Prostate gland (tissue), 2 donors: ENCODE data around the gene COX19. TPM values are rescaled to one million over a fixed set of nuclear protein-coding genes. Genes with fewer than 3 reads are reported as not detected.

Experiments
- DNase-seq: peaks from one replicate; pipeline ENCODE4 v3.0.0-alpha.2; 2019; ENCODE audit warnings: low spot score
- H3K27ac ChIP-seq, 2 donors: fragments of 200-600 bp; sonication (generic); 2 replicates each; pipeline ENCODE4 v1.5.1; 2017 to 2019
- H3K27me3 ChIP-seq: fragments of 200-600 bp; sonication (generic); replicated peaks from 2 replicates; pipeline ENCODE4 v1.5.1; 2019; ENCODE audit not compliant: insufficient read depth
- H3K36me3 ChIP-seq, 2 donors: fragments of 200-600 bp; sonication (generic); 1 replicate in 1 of 2; 2 replicates in 1 of 2; pipeline versions ENCODE4 v1.5.1 to v1.8.1; 2017 to 2019
- H3K4me1 ChIP-seq: fragments of 200-600 bp; sonication (generic); replicated peaks from 2 replicates; pipeline ENCODE4 v1.5.1; 2019
- H3K4me3 ChIP-seq, 2 donors: fragments of 200-600 bp; sonication (generic); 2 replicates each; pipeline ENCODE4 v1.5.1; 2017 to 2019
- H3K9me3 ChIP-seq: fragments of 200-600 bp; sonication (generic); 2 replicates; pipeline ENCODE4 v1.5.1; 2017
- POLR2A ChIP-seq: fragments of 450-650 bp; IDR thresholded peaks from one replicate; pipeline ENCODE4 v1.6.1; 2016; ENCODE audit warnings: antibody characterized with exemption, mild to moderate bottlenecking
- POLR2AphosphoS5 ChIP-seq: sonication (generic); formaldehyde crosslinking; IDR thresholded peaks from one replicate; pipeline ENCODE4 v1.6.1; 2017; ENCODE audit warnings: antibody characterized with exemption
- WGBS: methylation state at CpG from one replicate; pipeline ENCODE4 v1.1.5; 2018; 5-methylcytosine and 5-hydroxymethylcytosine counted together
- intact Hi-C: fragments of 100-400 bp; cut with DNase I; formaldehyde crosslinking; loops from one replicate; pipeline ENCODE4 v1.14.2; 2022
- total RNA-seq, 2 donors: library from RNA; depleted of rRNA; stranded (reverse); fragments of >200 nt; gene quantifications; one replicate each; pipeline ENCODE4 v1.1.0, GENCODE V29; 2016
- TF ChIP-seq, protein P1 (sequence below), 4 experiments: fragments of 200-600 bp in 2 of 4; fragments of 450-650 bp in 2 of 4; sonication (generic) in 2 of 4; IDR thresholded peaks; 1 replicate in 3 of 4; 2 replicates in 1 of 4; pipeline ENCODE4 v1.5.1; 2016 to 2019; ENCODE audit warnings: antibody characterized with exemption in 4 of 4, mild to moderate bottlenecking in 2 of 4, moderate library complexity in 2 of 4

Gene COX19
- total RNA-seq, 2 donors from 2014 or later: 11.3 to 17.0 TPM

DNA sequence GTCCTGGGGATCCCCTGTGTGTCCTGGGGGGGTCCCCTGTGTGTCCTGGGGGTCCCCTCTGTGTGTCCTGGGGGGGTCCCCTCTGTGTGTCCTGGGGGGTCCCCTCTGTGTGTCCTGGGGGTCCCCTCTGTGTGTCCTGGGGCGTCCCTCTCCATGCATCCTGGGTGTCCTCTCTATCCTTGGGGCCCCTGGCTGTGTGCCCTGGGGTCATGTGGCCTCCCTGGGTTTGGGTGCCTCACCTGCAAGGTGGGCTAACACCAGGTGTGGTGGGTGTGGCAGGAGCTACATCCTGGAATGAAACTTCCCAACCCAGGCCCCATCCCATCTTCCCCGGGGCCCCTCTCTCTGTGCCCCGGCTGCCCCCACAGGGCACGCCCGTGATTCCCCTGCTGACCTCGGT is 12.6 kb upstream of the COX19 start:
- Histone ChIP-seq H3K9me3 (no peaks in the 10 kb centered on the region), H3K4me3 (no peak overlapping the region), H3K36me3 (no peaks in the 10 kb centered on the region), H3K4me1 (no peaks in the 10 kb centered on the region), H3K27me3 (no peaks in the 10 kb centered on the region), H3K27ac (no peak overlapping the region)
- no peak for DNase-seq
- WGBS: 64% methylated on average over 6 of the region's 6 CpGs
- intact Hi-C loops: no loop called here
- no peak for TF ChIP-seq POLR2AphosphoS5

- no peak overlapping the region for H3K4me3 ChIP-seq
- no peaks in the 10 kb centered on the region for H3K36me3 ChIP-seq
- 83% methylated on average over 56 of the region's 56 CpGs for WGBS
- H3K9me3 ChIP-seq: no peaks in the 10 kb centered on the region
- H3K4me1 ChIP-seq: peaks cover 7% of the 10 kb centered on the region
- TF ChIP-seq, protein P1, sequence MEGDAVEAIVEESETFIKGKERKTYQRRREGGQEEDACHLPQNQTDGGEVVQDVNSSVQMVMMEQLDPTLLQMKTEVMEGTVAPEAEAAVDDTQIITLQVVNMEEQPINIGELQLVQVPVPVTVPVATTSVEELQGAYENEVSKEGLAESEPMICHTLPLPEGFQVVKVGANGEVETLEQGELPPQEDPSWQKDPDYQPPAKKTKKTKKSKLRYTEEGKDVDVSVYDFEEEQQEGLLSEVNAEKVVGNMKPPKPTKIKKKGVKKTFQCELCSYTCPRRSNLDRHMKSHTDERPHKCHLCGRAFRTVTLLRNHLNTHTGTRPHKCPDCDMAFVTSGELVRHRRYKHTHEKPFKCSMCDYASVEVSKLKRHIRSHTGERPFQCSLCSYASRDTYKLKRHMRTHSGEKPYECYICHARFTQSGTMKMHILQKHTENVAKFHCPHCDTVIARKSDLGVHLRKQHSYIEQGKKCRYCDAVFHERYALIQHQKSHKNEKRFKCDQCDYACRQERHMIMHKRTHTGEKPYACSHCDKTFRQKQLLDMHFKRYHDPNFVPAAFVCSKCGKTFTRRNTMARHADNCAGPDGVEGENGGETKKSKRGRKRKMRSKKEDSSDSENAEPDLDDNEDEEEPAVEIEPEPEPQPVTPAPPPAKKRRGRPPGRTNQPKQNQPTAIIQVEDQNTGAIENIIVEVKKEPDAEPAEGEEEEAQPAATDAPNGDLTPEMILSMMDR (IDR thresholded peaks at IDR 0.05): no peak
- no peak for TF ChIP-seq POLR2A
- TF ChIP-seq POLR2AphosphoS5: no peak
- no peak for DNase-seq
- intact Hi-C loops: no loop called here
- H3K27ac ChIP-seq: no peak overlapping the region
- H3K27me3 ChIP-seq: no peaks in the 10 kb centered on the region
Observed at GRCh38 chr7:986766-987751, 11.7 kb upstream of the COX19 start.

DNA sequence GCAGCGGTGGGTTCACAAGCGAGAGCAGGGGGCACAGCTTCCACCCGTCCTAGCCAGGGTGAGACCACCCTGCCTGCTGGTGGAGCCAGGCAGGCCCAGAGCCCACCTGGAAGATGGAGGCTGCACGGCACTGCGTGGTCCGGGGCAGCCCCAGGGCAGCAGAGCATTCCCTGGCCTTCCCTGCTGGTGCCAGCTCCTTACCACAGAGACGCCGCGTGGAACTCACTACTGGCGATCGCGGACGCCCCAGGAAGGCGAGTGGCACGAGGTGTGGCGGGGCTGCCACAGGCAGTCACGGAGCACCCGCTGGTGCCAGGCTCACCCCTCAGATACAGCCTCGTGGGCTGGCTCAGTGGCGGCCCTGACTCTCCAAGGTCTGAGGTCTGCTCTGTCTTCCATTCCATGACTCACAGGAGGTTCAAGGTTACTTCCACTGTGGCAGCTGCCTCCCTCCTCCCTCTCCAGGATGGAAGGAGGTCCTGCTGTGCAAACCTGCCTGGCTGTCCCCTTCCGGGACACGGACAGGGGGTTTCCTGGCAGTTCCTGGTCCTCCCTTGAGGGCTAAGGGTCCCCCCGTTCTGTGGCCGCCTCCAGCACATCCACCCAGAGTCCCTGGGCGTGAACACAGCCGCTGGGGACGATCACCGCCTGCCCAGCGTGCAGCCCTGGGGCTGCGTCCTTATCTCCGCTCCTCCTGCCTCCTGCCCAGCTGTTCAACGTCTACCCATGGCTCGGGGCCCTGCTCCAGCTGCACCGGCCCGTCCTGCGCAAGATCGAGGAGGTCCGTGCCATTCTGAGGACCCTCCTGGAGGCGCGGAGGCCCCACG is 10.8 kb upstream of the COX19 start:
- no peak overlapping the region for H3K27ac ChIP-seq
- DNase-seq: no peak
- H3K9me3 ChIP-seq: no peaks in the 10 kb centered on the region
- H3K36me3 ChIP-seq: no peaks in the 10 kb centered on the region
- 71% methylated on average over 41 of the region's 41 CpGs for WGBS
- TF ChIP-seq, protein P1 (IDR thresholded peaks at IDR 0.05): no peak
- no peak for TF ChIP-seq POLR2AphosphoS5
- TF ChIP-seq POLR2A: no peak
- no peaks in the 10 kb centered on the region for H3K27me3 ChIP-seq
- intact Hi-C loops: no loop called here
- no peak overlapping the region for H3K4me3 ChIP-seq
- H3K4me1 ChIP-seq: peaks cover 9% of the 10 kb centered on the region

DNA sequence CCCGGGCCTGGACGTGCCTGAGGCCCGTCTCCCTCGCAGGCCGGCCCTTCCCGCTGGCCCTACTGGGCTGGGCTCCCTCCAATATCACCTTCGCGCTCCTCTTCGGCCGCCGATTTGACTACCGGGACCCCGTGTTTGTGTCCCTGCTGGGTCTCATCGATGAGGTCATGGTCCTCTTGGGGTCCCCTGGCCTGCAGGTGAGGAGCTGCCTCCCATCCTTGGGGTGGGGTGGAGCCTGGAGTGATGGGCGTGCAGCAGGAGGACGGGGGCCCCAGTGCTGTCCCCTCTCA is 9.7 kb upstream of the COX19 start:
- DNase-seq: no peak

More for the DNA sequence above, 9.7 kb upstream of the COX19 start:
- no peak for TF ChIP-seq POLR2AphosphoS5
- TF ChIP-seq, protein P1 (IDR thresholded peaks at IDR 0.05): no peak
- TF ChIP-seq POLR2A: no peak
- Histone ChIP-seq H3K9me3 (no peaks in the 10 kb centered on the region), H3K27me3 (no peaks in the 10 kb centered on the region), H3K4me3 (no peak overlapping the region), H3K4me1 (peaks cover 9% of the 10 kb centered on the region), H3K27ac (no peak overlapping the region), H3K36me3 (no peaks in the 10 kb centered on the region)
- WGBS: 86% methylated on average over 16 of the region's 16 CpGs
- intact Hi-C loops: no loop called here
